ENCODE results near the gene PARP6.

- TF ChIP-seq POLR2AphosphoS5 (IDR thresholded peaks at IDR 0.05; ENCODE audit: low read depth, low read length) = no peak
- no peak for TF ChIP-seq SIN3A (IDR thresholded peaks at IDR 0.05; ENCODE audit: borderline replicate concordance, insufficient read depth, low read length)
Measured at GRCh38 chr15:72318408-72318942, 46.1 kb upstream of the PARP6 start.

All from PFSK-1 (cell line).